ENCODE results near the gene TMEM176A. TPM values are rescaled to one million over a fixed set of nuclear protein-coding genes. Genes with fewer than 3 reads are reported as not detected.

Gene TMEM176A
- total and polyA plus RNA-seq, 2 experiments from 2014 or later = 0.34 TPM; not detected in 1

DNA sequence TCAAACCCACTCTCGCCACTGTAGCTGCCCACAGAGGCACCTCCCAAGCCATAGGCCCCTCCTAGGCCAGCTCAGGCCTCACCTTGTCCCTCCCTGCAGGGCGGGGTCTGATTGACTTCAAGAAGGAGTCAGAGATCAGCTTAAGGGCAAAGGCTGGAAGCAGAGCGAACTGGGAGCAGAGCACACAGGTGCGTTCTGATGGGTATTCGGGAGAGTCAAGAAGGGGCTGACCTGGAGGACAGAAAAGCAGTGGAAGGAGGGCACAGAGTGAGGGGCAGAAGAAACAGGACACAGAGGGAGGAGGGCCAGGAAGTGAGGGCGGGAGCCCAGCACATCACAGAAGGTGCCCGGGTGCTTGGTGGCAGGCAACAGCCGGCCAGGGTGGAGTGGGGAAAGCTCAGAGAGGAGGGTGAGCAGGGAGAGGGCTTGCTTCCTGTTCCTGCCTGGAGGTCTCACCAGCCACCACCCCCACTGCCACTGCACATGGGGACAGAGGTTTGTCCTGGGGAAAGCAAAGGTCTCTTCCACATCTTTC is 51.9 kb downstream of the TMEM176A start, which contains the start of gene AOC1 (continued):
- TF ChIP-seq, protein P1, sequence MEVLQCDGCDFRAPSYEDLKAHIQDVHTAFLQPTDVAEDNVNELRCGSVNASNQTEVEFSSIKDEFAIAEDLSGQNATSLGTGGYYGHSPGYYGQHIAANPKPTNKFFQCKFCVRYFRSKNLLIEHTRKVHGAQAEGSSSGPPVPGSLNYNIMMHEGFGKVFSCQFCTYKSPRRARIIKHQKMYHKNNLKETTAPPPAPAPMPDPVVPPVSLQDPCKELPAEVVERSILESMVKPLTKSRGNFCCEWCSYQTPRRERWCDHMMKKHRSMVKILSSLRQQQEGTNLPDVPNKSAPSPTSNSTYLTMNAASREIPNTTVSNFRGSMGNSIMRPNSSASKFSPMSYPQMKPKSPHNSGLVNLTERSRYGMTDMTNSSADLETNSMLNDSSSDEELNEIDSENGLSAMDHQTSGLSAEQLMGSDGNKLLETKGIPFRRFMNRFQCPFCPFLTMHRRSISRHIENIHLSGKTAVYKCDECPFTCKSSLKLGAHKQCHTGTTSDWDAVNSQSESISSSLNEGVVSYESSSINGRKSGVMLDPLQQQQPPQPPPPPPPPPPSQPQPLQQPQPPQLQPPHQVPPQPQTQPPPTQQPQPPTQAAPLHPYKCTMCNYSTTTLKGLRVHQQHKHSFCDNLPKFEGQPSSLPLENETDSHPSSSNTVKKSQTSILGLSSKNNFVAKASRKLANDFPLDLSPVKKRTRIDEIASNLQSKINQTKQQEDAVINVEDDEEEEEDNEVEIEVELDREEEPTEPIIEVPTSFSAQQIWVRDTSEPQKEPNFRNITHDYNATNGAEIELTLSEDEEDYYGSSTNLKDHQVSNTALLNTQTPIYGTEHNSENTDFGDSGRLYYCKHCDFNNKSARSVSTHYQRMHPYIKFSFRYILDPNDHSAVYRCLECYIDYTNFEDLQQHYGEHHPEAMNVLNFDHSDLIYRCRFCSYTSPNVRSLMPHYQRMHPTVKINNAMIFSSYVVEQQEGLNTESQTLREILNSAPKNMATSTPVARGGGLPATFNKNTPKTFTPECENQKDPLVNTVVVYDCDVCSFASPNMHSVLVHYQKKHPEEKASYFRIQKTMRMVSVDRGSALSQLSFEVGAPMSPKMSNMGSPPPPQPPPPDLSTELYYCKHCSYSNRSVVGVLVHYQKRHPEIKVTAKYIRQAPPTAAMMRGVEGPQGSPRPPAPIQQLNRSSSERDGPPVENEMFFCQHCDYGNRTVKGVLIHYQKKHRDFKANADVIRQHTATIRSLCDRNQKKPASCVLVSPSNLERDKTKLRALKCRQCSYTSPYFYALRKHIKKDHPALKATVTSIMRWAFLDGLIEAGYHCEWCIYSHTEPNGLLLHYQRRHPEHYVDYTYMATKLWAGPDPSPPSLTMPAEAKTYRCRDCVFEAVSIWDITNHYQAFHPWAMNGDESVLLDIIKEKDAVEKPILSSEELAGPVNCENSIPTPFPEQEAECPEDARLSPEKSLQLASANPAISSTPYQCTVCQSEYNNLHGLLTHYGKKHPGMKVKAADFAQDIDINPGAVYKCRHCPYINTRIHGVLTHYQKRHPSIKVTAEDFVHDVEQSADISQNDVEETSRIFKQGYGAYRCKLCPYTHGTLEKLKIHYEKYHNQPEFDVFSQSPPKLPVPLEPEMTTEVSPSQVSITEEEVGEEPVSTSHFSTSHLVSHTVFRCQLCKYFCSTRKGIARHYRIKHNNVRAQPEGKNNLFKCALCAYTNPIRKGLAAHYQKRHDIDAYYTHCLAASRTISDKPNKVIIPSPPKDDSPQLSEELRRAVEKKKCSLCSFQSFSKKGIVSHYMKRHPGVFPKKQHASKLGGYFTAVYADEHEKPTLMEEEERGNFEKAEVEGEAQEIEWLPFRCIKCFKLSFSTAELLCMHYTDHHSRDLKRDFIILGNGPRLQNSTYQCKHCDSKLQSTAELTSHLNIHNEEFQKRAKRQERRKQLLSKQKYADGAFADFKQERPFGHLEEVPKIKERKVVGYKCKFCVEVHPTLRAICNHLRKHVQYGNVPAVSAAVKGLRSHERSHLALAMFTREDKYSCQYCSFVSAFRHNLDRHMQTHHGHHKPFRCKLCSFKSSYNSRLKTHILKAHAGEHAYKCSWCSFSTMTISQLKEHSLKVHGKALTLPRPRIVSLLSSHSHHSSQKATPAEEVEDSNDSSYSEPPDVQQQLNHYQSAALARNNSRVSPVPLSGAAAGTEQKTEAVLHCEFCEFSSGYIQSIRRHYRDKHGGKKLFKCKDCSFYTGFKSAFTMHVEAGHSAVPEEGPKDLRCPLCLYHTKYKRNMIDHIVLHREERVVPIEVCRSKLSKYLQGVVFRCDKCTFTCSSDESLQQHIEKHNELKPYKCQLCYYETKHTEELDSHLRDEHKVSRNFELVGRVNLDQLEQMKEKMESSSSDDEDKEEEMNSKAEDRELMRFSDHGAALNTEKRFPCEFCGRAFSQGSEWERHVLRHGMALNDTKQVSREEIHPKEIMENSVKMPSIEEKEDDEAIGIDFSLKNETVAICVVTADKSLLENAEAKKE (CRISPR knock-in tag; IDR thresholded peaks at IDR 0.05) = no peak
- TF ChIP-seq STAT1 (IDR thresholded peaks at IDR 0.05; ENCODE audit: unreplicated experiment) = no peak
- no peak for TF ChIP-seq EZH2 (IDR thresholded peaks at IDR 0.05; ENCODE audit: low read depth, unreplicated experiment)
- TF ChIP-seq ZNF331 (CRISPR knock-in tag; IDR thresholded peaks at IDR 0.05; ENCODE audit: low read depth) = no peak
- TF ChIP-seq JUNB (IDR thresholded peaks at IDR 0.05; ENCODE audit: unreplicated experiment) = no peak
- TF ChIP-seq, protein P2, sequence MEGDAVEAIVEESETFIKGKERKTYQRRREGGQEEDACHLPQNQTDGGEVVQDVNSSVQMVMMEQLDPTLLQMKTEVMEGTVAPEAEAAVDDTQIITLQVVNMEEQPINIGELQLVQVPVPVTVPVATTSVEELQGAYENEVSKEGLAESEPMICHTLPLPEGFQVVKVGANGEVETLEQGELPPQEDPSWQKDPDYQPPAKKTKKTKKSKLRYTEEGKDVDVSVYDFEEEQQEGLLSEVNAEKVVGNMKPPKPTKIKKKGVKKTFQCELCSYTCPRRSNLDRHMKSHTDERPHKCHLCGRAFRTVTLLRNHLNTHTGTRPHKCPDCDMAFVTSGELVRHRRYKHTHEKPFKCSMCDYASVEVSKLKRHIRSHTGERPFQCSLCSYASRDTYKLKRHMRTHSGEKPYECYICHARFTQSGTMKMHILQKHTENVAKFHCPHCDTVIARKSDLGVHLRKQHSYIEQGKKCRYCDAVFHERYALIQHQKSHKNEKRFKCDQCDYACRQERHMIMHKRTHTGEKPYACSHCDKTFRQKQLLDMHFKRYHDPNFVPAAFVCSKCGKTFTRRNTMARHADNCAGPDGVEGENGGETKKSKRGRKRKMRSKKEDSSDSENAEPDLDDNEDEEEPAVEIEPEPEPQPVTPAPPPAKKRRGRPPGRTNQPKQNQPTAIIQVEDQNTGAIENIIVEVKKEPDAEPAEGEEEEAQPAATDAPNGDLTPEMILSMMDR (conservative IDR thresholded peaks at IDR 0.05; ENCODE audit: low read depth in 2 of 2) = no peak
